Measurements from ENCODE around the gene INPP5J. TPM values are rescaled to one million over a fixed set of nuclear protein-coding genes. Genes with fewer than 3 reads are reported as not detected.

The INPP5J gene
- total and polyA plus RNA-seq, 2 of the 13 experiments (the other 11 are each of a cell fraction or from before 2014, with no cell fraction given): 0.24 to 1.1 TPM

- Histone ChIP-seq H3K4me1 (ENCODE audit: insufficient read depth, low read length) (peaks cover 9% of the 10 kb centered on the region), H3K9ac (ENCODE audit: insufficient read depth, low read depth, low read length) (no peak overlapping the region), H4K20me1 (ENCODE audit: insufficient read depth, low read length) (no peaks in the 10 kb centered on the region), H3K27me3 (ENCODE audit: control insufficient read depth in 1 of 2, insufficient read depth in 2 of 2, low read length in 2 of 2) (no peaks in the 10 kb centered on the region), H3K79me2 (ENCODE audit: insufficient read depth, low read length) (no peaks in the 10 kb centered on the region), H3K4me3 (replicated peaks in 1 of 3; ENCODE audit: insufficient read depth in 1 of 3, low read depth in 2 of 3, low read length in 3 of 3) (no peak overlapping the region), H3K9me3 (ENCODE audit: low read length) (no peaks in the 10 kb centered on the region), H3K36me3 (replicated peaks in 1 of 2; ENCODE audit: control insufficient read depth in 1 of 2, insufficient read depth in 2 of 2, low read length in 2 of 2) (peaks cover 38 to 54% of the 10 kb centered on the region in 2 experiments), H3K4me2 (ENCODE audit: low read depth, low read length) (no peak overlapping the region), H3K27ac (ENCODE audit: extremely low read length, insufficient read depth, low read length) (no peak overlapping the region), H2AFZ (ENCODE audit: low read length) (no peak overlapping the region)
- ATAC-seq: no peak
- POLR2A ChIA-PET: no interaction called here
- no peak for DNase-seq (ENCODE audit: low spot score)
- intact Hi-C loops (cut with micrococcal nuclease; ENCODE audit: unreplicated experiment) (no loop called here), in situ Hi-C loops (cut with HindIII; ENCODE audit: extremely low pct_ligation_motif_present, low pct_unique_long_range_greater_than_20kb) (no loop called here)
- CTCF ChIA-PET (ENCODE audit: low intra/inter-chr PET ratio, low total read pairs): no interaction called here
- BruUV-seq (replicated peaks): no TSS peak
- 98% methylated on average over 18 of the region's 21 CpGs for WGBS (ENCODE audit: low lambda C conversion rate)
- TF ChIP-seq ERF (CRISPR knock-in tag; IDR thresholded peaks at IDR 0.05) (no peak), HNRNPH1 (optimal IDR thresholded peaks at IDR 0.05; ENCODE audit: low read depth, low read length) (no peak), HBP1 (CRISPR knock-in tag; IDR thresholded peaks at IDR 0.05; ENCODE audit: low read depth) (no peak), RFXAP (CRISPR knock-in tag; IDR thresholded peaks at IDR 0.05; ENCODE audit: borderline replicate concordance) (no peak), MBNL3 (CRISPR knock-in tag; conservative IDR thresholded peaks at IDR 0.05) (no peak), DPF2 (CRISPR knock-in tag; IDR thresholded peaks at IDR 0.05; ENCODE audit: borderline replicate concordance, low read depth) (no peak), ZNF773 (CRISPR knock-in tag; IDR thresholded peaks at IDR 0.05; ENCODE audit: borderline replicate concordance) (no peak), ZFAT (CRISPR knock-in tag; conservative IDR thresholded peaks at IDR 0.05) (no peak), GATA4 (IDR thresholded peaks at IDR 0.05; ENCODE audit: borderline replicate concordance, low read depth) (no peak), ARNT (IDR thresholded peaks at IDR 0.05) (no peak), ZFP62 (CRISPR knock-in tag; IDR thresholded peaks at IDR 0.05) (no peak), BCLAF1 (IDR thresholded peaks at IDR 0.05) (no peak), SP2 (CRISPR knock-in tag; IDR thresholded peaks at IDR 0.05) (no peak), HDAC1 (CRISPR knock-in tag; IDR thresholded peaks at IDR 0.05) (no peak), ZNF567 (CRISPR knock-in tag; IDR thresholded peaks at IDR 0.05; ENCODE audit: borderline replicate concordance) (no peak)
- FAIRE-seq: no peak
Observed at GRCh38 chr22:31087744-31088215, 35.0 kb upstream of the INPP5J start.
